PC-9 (cell line): ENCODE data around the gene RUNX1. TPM values are rescaled to one million over a fixed set of nuclear protein-coding genes. Genes with fewer than 3 reads are reported as not detected.

ENCODE experiments used
- BruUV-seq: library from RNA; stranded (reverse); fragments of 400-500 nt; replicated peaks from 2 replicates; lab custom pipeline; 2021; lab: Mats Ljungman, UMichigan
- CTCF ChIA-PET: fragments of 300-600 bp; sonication (Branson Sonifier 250); formaldehyde crosslinking; loops from one replicate; lab custom pipeline; 2022; ENCODE audit warnings: antibody characterized with exemption; lab: Charles Lee
- POLR2A ChIA-PET: fragments of 300-600 bp; sonication (Branson Sonifier 250); formaldehyde crosslinking; loops from one replicate; lab custom pipeline; 2022; ENCODE audit warnings: antibody characterized with exemption; ENCODE audit not compliant: unreplicated experiment; lab: Charles Lee
- DNase-seq, 2 experiments: peaks; one replicate each; pipeline versions ENCODE4 v3.0.0 to v3.0.0-alpha.2; 2015 to 2022; ENCODE audit warnings: mixed read lengths in 1 of 2
- H2AFZ ChIP-seq: fragments of 200-600 bp; sonication (generic); 2 replicates; pipeline ENCODE4 v1.8.1; 2017; ENCODE audit warnings: antibody characterized with exemption
- H3F3A ChIP-seq: fragments of 200-600 bp; sonication (generic); 2 replicates; pipeline ENCODE4 v1.8.1; 2017; ENCODE audit warnings: antibody characterized with exemption, mild to moderate bottlenecking, low read depth; ENCODE audit not compliant: insufficient read depth
- H3K27ac ChIP-seq: fragments of 200-600 bp; sonication (generic); 2 replicates; pipeline ENCODE4 v1.6.1; 2016; ENCODE audit warnings: mixed run types
- H3K27me3 ChIP-seq: fragments of 200-600 bp; sonication (generic); 2 replicates; pipeline ENCODE4 v1.6.1; 2016; ENCODE audit warnings: low read depth, mixed run types; ENCODE audit not compliant: insufficient read depth
- H3K36me3 ChIP-seq: fragments of 200-600 bp; sonication (generic); 2 replicates; pipeline ENCODE4 v1.6.1; 2016; ENCODE audit warnings: low read depth, mixed run types
- H3K4me1 ChIP-seq: fragments of 200-600 bp; sonication (generic); replicated peaks from 2 replicates; pipeline ENCODE4 v1.6.1; 2016; ENCODE audit warnings: mixed run types; ENCODE audit not compliant: insufficient read depth
- H3K4me2 ChIP-seq: fragments of 200-600 bp; sonication (generic); 2 replicates; pipeline ENCODE4 v1.6.1; 2017; ENCODE audit warnings: mixed run types
- H3K4me3 ChIP-seq: fragments of 200-600 bp; sonication (generic); 2 replicates; pipeline ENCODE4 v1.6.1; 2016; ENCODE audit warnings: mixed run types
- H3K79me2 ChIP-seq: fragments of 200-600 bp; sonication (generic); 2 replicates; pipeline ENCODE4 v1.6.1; 2017; ENCODE audit warnings: low read depth, mixed run types
- H3K9me2 ChIP-seq: fragments of 200-600 bp; sonication (generic); 2 replicates; pipeline ENCODE4 v1.8.1; 2017; ENCODE audit warnings: mild to moderate bottlenecking; ENCODE audit not compliant: insufficient read depth
- H3K9me3 ChIP-seq: fragments of 200-600 bp; sonication (generic); 2 replicates; pipeline ENCODE4 v1.8.1; 2016; ENCODE audit warnings: low read depth; ENCODE audit not compliant: insufficient read depth
- H4K20me1 ChIP-seq: fragments of 200-600 bp; sonication (generic); 2 replicates; pipeline ENCODE4 v1.8.1; 2017; ENCODE audit not compliant: insufficient read depth
- CTCF ChIP-seq: fragments of 200-600 bp; sonication (generic); conservative IDR thresholded peaks from 2 replicates; pipeline ENCODE4 v1.6.1; 2017; ENCODE audit warnings: mixed run types, antibody characterized with exemption, mild to moderate bottlenecking, moderate library complexity
- EZH2 ChIP-seq: fragments of 200-600 bp; sonication (generic); IDR thresholded peaks from 2 replicates; pipeline ENCODE4 v1.8.0; 2017; ENCODE audit warnings: antibody characterized with exemption, low read depth
- intact Hi-C: fragments of 100-400 bp; cut with micrococcal nuclease; formaldehyde crosslinking; loops from one replicate; pipeline ENCODE4 v1.10.0; 2022; ENCODE audit not compliant: unreplicated experiment
- total RNA-seq: library from RNA; stranded (reverse); gene quantifications from 2 replicates; pipeline ENCODE4 v1.2.3, GENCODE V29; 2021

RUNX1 gene
- total RNA-seq, 1 experiment from 2014 or later, result 58.5 TPM

- intact Hi-C loops, result no loop called here
These were observed 34.6 kb downstream of the RUNX1 start for GRCh38 chr21:35014302-35015041.

GRCh38 chr21:35011681-35012080 is 37.4 kb downstream of the RUNX1 start:
- Histone ChIP-seq H3K4me1 (peaks cover 43% of the 10 kb centered on the region), H3K79me2 (peaks cover 84% of the 10 kb centered on the region), H3K9me3 (no peaks in the 10 kb centered on the region), H3K4me2 (no peak overlapping the region), H3K27me3 (no peaks in the 10 kb centered on the region), H3K36me3 (peaks cover 24% of the 10 kb centered on the region; the same call in 1 of the 2 replicates), H3F3A (peaks cover 23% of the 10 kb centered on the region; the same call in 1 of the 2 replicates), H3K27ac (no peak overlapping the region), H4K20me1 (no peaks in the 10 kb centered on the region), H3K9me2 (no peaks in the 10 kb centered on the region), H3K4me3 (no peak overlapping the region), H2AFZ (no peak overlapping the region)
- ChIA-PET POLR2A (no interaction called here), CTCF (no interaction called here)
- intact Hi-C loops, result no loop called here
- TF ChIP-seq CTCF, result no peak
- DNase-seq, result no peak
- no TSS peak for BruUV-seq

More at GRCh38 chr21:35014302-35015041, 34.6 kb downstream of the RUNX1 start:
- H3K4me1 ChIP-seq, result peaks cover 49% of the 10 kb centered on the region
- peaks cover 20% of the 10 kb centered on the region; the same call in 1 of the 2 replicates for H3K36me3 ChIP-seq
- TF ChIP-seq EZH2 (no peak), CTCF (no peak)
- no TSS peak for BruUV-seq
- no peaks in the 10 kb centered on the region for H4K20me1 ChIP-seq
- no peaks in the 10 kb centered on the region for H3K9me2 ChIP-seq
- no peak overlapping the region for H3K4me3 ChIP-seq
- H3K4me2 ChIP-seq, result peak overlapping the region; percentile 40
- peak overlapping the region; percentile 88 for H3K27ac ChIP-seq
- no peak overlapping the region for H2AFZ ChIP-seq
- DNase-seq, result peak; percentile 7 to 85
- peaks cover 82% of the 10 kb centered on the region for H3K79me2 ChIP-seq
- ChIA-PET CTCF (no interaction called here), POLR2A (interaction anchor here (0.6 to 0.8 kb wide), 2 partner anchors 47 to 176 kb away, joined by 3 to 5 read pairs; no protein-coding TSS in a partner anchor)
- no peaks in the 10 kb centered on the region for H3K27me3 ChIP-seq
- peaks cover 28% of the 10 kb centered on the region; the same call in 1 of the 2 replicates for H3F3A ChIP-seq
- no peaks in the 10 kb centered on the region for H3K9me3 ChIP-seq

GRCh38 chr21:35010447-35010846 is 38.7 kb downstream of the RUNX1 start:
- Histone ChIP-seq H3K36me3 (peaks cover 28% of the 10 kb centered on the region; the same call in 1 of the 2 replicates), H3K4me3 (no peak overlapping the region), H3K4me1 (peaks cover 30% of the 10 kb centered on the region), H3K9me2 (no peaks in the 10 kb centered on the region), H4K20me1 (no peaks in the 10 kb centered on the region), H2AFZ (no peak overlapping the region), H3K4me2 (no peak overlapping the region), H3K79me2 (peaks cover 86% of the 10 kb centered on the region), H3F3A (peaks cover 12% of the 10 kb centered on the region; the same call in 1 of the 2 replicates), H3K9me3 (no peaks in the 10 kb centered on the region), H3K27me3 (no peaks in the 10 kb centered on the region), H3K27ac (no peak overlapping the region)
- no peak for DNase-seq
- intact Hi-C loops, result no loop called here
- TF ChIP-seq CTCF (no peak), EZH2 (no peak)
- CTCF ChIA-PET, result no interaction called here
- POLR2A ChIA-PET, result no interaction called here
- no TSS peak for BruUV-seq
